HG03095 (cell line): Measurements from ENCODE around the gene ATAD3C.
"Not testable (repeated sequence)": the region's sequence is repeated elsewhere in the genome, so short reads cannot be mapped to it uniquely, and the experiment has no call there.

Experiments
- ATAC-seq: cut with Tn5 transposase; IDR thresholded peaks from one replicate; pipeline ENCODE4 v1.9.1; 2021; ENCODE audit warnings: moderate library complexity; ENCODE audit not compliant: unreplicated experiment

Gene ATAD3C

GRCh38 chr1:1468196-1468985, 18.9 kb downstream of the ATAD3C start:
- ATAC-seq, result not testable (repeated sequence)

- ATAC-seq, result no peak
Observed at GRCh38 chr1:1470626-1471388, 21.3 kb downstream of the ATAD3C start.

- ATAC-seq, result peak; percentile 63
Observed at GRCh38 chr1:1471389-1472052, 22.0 kb downstream of the ATAD3C start, which contains the start of gene ATAD3B. Gene ATAD3B (plus strand): TSS chr1:1471765. CDS start chr1:1471885, 120 bp downstream.

GRCh38 chr1:1472053-1472876, 22.8 kb downstream of the ATAD3C start:
- not testable (repeated sequence) for ATAC-seq

GRCh38 chr1:1476011-1476410, 26.5 kb downstream of the ATAD3C start:
- ATAC-seq, result not testable (repeated sequence)

GRCh38 chr1:1477206-1477605, 27.7 kb downstream of the ATAD3C start:
- no peak for ATAC-seq

- ATAC-seq, result no peak
Observed at GRCh38 chr1:1479547-1480487, 30.3 kb downstream of the ATAD3C start.

- not testable (repeated sequence) for ATAC-seq
Observed at GRCh38 chr1:1480488-1480867, 31.0 kb downstream of the ATAD3C start.

- not testable (repeated sequence) for ATAC-seq
Observed at GRCh38 chr1:1481811-1482210, 32.3 kb downstream of the ATAD3C start.

- ATAC-seq, result no peak
Observed at GRCh38 chr1:1482856-1483255, 33.4 kb downstream of the ATAD3C start.

GRCh38 chr1:1483714-1484113, 34.2 kb downstream of the ATAD3C start:
- ATAC-seq, result no peak

GRCh38 chr1:1484976-1485750, 35.7 kb downstream of the ATAD3C start:
- not testable (repeated sequence) for ATAC-seq

GRCh38 chr1:1485755-1486317, 36.3 kb downstream of the ATAD3C start:
- ATAC-seq, result not testable (repeated sequence)

GRCh38 chr1:1487701-1488100, 38.2 kb downstream of the ATAD3C start:
- no peak for ATAC-seq

- ATAC-seq, result no peak
Observed at GRCh38 chr1:1489231-1489630, 39.7 kb downstream of the ATAD3C start.

GRCh38 chr1:1489861-1490260, 40.4 kb downstream of the ATAD3C start:
- ATAC-seq, result no peak

- no peak for ATAC-seq
Observed at GRCh38 chr1:1490633-1491230, 41.2 kb downstream of the ATAD3C start.

GRCh38 chr1:1491601-1492000, 42.1 kb downstream of the ATAD3C start:
- no peak for ATAC-seq
